HG03103 (cell line): ENCODE data around the gene PCLO.

Source experiments
- ATAC-seq: cut with Tn5 transposase; IDR thresholded peaks from one replicate; pipeline ENCODE4 v1.9.1; 2021; ENCODE audit warnings: low read depth; ENCODE audit not compliant: unreplicated experiment

PCLO gene

DNA sequence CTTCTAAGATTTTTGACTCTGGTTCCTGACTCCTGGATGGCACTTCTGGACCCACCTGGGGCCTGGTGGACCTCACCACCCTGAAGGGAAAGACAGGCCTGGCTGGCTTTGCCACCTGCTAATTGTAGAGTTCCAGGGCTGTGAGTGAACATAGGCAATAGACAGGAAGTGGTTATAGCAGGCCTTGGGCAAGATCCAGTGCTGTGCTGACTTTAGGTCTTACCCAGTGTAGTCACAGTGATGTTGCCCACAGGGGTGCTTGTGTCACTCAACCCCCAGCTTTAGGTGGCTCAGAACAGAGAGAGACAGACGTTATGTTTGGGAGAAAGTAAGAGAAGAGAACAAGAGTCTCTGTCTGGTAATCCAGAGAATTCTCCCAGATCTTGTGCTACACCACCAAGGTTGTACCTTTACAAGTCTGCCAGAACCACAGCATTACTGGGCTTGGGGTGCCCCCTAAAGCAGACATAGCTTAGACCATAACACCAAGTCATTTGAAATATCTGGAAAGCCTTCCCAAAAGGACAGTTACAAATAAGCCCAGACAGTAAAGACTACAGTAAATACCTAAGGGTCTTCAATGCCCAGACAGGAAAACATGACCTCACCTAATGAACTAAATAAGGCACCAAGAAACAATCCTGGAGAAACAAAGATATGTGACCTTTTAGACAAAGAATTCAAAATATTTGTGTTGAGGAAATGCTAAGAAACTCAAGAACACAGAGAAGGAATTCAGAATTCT, 303.4 kb downstream of the PCLO start:
- no peak for ATAC-seq

DNA sequence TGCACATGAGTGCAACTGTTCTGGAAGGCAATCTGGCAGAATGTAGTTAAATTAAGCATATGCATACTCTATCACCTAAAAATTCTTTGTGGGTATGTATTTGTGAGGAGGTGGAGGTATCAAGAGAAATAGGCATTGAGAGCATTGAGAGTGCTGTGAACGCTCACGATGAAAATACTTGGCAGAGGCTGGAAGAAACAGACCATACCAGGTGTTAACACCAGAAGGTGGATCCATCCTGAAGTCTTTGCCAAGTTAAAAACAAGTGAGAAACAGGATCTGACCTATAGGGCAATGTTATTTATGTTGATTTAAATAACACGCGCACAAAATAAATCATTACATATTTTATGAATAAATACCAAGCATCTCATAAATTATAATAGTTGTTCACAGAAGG, 311.6 kb downstream of the PCLO start:
- no peak for ATAC-seq

DNA sequence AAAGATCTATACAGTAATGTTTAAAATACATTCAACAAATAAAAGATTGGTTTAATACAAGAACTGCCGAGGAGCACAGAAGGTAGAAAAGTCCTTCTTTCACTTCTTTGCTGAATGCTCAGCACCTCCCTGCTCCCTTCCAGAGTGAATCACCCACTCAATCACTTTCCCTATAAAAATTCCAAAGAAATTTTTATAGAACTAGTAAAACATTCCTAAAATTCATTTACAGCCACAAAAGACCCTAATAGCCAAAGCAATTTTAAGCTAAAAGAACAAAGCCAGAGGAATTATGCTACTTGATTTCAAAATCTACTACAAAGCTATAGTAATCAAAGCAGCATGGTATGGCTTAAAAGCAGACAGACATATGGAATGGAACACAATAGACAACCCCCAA, 320.9 kb downstream of the PCLO start:
- ATAC-seq = no peak

DNA sequence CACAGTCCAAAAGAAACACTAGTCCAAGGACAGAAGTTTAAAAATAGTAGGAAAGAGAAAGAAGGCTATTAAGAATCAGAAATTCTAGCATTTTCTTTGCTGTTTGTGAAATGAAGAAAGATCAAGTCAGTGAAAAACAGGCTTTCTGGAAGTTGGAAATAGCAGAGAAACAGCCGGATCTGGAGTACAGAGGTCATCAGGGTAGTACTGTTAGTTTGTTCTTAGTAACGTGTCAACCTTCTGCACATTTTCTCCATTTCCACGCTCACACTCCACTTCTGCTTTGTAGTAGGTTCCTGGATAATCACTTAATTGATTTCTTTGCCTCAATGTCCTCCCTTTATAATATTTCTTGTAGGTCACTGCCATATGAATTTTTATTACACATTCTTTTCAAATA, 322.6 kb downstream of the PCLO start:
- no peak for ATAC-seq

DNA sequence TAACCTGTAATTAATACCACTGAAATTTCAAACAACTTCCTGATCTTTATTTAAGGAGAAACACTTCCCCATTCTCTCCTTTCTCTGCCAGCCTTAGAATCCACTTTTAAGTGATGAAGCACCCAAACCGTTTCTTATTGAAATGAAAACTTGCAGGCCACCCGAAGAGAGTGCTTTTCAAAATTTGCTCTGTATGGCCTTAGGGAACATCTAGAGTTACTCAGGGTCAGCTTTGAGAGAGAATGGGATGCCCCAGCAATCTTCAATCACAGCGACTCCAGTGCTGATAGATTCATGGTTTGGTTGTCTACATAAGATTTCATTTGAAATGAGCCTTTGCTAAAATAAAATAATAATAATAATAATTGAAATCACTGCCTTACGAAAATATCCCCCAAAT, 323.1 kb downstream of the PCLO start:
- ATAC-seq = no peak

DNA sequence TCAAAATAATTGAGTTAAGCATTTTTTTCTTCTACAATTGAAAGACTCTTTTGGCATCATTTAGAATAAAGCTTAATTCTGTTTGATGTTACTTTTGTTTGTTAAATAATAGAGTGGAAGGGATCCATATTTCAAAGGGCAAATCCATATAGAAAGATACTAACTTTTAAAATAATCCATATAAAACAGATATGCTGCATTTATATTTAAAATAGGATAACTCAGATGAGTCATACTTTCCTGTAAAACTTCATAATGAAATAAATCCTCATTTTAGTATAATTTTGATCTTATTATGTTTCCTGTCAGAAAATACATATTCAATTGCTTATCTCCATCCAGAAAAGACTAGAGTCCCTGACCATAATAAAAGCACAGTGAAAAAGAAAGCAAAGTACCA, 323.6 kb downstream of the PCLO start:
- ATAC-seq = no peak

DNA sequence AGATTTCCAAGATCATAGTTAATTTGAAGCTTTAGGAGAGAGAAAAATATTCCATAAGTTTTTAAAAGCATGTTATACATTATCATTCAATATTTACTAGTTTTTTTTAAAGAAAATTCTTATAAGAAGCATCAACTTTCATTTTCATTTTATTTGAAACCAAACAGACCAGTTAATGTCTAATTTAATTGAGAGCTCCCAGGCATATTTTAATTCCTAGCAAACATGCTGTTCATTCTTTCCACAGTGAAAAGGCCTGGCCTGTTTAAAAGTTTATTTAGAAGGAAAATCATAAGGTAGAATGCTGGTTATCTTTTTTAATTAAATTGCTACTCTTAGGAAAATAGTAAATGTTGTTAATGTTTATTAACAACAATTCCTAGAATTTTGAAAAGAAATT, 324.4 kb downstream of the PCLO start:
- ATAC-seq = no peak

DNA sequence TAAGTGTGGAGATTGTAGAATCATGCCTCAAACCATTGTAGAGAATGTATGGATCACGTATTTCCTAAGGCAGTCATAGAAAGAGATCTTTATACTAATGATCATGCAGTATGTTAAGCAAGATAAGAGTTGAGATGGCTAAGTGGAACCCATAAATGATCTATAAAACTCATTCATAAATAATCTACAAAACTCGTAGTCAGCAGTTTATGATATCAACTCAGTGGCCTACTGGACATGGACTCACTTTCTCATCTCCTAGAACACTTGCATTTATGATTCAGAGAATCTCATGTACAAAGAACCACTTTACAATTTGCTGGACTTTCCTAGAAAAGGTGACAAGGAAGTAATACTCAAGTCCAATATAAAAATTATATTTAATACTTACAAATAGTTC, 339.6 kb downstream of the PCLO start:
- no peak for ATAC-seq

DNA sequence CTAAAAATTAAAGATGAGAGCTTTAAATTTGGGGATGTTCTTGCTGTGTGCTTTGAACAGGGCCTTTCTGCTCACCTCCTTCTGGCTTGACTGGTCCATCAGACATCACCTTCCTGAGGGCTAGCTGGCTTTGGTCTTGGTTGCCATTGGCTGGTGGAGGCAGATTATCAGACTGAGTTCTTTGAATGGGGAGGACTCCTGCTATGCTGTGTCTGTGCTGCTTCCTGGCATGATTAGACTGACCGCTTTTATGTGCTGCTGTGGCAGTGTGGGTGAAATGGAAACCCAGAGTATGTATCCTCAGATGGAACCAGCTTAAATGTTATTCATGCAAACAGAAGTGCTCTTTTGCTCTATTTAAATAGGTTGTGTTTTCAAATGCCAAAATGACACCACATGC, 341.6 kb downstream of the PCLO start:
- ATAC-seq = no peak

DNA sequence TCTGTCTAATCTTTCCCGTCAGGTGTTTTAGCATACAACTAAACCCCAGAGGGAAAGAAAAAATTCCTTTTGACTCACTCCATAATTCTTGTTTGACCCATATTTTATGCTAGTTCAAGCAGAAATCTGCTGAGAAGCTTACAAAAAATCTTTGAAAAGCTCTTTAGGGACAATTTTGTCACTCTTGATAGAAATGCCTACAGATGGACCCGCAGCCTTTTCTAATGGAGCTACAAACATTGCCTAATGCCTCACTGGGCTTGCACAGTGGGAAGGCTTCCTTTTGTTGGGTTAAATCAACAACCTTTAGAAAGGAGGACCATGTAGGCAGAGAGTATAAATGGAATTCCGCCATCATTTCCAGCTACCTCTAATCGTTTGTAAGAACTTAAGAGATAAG, 344.5 kb downstream of the PCLO start:
- ATAC-seq = no peak

DNA sequence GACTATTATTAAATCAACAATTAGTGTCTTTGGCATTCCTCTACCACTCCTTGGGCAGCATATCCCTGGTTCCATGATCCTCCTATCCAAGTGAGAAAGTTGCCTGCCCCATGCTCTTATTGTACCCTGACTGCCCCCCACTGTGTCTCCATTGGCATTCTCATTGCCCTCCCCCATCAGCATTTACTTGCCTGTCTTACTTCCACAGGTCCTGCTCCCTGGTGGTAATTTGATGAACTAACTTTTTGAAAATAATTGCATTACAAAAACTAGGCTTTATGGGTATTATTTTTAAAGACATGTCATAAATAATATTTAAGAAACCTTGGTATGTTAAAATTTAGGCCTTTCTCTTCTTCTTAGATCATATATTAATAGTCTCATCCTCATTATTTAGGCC, 346.4 kb downstream of the PCLO start:
- no peak for ATAC-seq

DNA sequence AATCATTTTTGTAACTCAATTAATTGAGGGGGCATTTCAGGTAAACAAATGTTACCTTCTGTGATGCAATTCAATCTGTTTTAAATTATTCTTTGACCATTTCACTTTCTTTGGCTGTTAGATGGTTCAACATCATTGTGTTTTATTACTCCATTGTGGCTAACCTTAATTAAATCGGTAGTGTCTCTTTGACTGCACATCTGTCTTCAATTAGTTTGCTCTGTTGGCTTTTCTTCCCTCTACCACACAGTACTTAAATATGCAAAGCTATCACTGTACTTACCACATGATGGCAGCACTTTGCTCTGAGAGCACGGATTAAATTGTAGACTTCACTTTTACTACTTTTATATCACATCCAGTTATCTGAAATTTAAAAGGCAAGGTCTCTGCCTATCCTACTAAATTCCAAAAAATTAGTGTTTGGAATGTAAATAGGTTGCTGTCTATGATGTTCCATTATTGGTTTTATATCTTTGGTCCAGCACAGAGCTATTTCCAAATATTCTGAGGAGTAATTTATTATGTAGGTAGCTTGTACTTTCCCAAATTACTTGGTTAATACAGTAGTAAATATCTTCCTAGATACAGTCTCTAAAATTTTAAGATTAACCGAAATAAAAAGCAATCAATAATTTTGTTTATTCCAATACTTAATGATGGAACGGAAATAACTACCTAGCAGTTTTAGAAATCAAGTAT, 352.0 kb downstream of the PCLO start:
- peak; percentile 83 for ATAC-seq

DNA sequence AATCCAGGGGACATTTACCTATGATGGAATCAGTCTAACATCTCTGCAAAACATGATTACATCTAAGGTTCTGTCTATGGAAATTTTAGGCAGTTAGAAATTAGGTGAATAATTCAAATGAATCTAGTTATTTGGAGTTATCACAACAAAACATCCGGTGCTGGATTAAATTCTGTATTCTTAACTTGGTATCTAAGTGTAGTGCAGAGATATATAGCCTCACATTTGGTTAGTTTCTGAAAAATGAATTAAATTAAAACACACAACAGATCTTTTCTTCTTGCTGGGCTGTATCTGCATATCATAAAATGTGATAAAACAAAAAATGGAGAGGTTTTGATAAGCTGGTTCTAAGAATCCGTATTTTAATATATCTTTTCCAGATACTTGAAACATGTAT, 354.1 kb downstream of the PCLO start:
- ATAC-seq = no peak

DNA sequence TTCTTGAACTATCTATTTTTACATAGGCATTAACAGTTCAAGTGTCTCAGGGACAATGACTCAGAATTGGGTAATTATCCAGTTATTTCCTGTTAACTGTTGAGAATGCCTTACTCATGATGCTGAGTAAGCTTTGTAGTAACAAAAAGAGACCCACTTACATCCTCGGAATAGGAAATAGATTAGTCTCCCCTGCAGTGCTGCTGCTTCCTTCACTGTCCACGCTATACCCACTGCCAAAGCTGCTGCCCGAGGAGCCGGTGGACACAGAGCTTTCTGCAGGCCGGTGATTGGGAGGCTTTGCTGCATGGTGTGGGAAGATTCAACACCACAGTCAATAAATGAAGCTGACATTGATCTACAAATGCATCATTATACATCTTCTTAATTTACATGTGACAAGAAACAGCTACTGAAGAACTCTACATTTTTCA, 357.1 kb downstream of the PCLO start:
- no peak for ATAC-seq

DNA sequence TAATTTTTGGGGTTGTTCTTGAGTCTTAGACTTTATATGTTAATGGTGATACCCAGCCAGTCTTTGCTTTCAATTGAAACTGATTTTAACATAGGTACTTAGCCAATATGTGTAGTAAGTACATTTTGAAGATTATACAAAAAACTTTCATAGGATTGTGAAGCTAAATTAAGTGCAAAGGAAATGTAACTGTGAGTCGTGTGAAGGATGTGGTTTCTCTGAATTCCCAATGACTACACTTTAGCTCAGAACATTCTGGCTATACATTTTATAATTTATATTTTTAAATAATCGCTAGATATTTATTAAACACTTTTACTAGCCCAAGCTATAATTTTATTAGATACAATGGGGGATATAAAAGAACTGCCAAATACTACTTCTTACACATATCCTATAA, 359.3 kb downstream of the PCLO start:
- ATAC-seq = no peak

DNA sequence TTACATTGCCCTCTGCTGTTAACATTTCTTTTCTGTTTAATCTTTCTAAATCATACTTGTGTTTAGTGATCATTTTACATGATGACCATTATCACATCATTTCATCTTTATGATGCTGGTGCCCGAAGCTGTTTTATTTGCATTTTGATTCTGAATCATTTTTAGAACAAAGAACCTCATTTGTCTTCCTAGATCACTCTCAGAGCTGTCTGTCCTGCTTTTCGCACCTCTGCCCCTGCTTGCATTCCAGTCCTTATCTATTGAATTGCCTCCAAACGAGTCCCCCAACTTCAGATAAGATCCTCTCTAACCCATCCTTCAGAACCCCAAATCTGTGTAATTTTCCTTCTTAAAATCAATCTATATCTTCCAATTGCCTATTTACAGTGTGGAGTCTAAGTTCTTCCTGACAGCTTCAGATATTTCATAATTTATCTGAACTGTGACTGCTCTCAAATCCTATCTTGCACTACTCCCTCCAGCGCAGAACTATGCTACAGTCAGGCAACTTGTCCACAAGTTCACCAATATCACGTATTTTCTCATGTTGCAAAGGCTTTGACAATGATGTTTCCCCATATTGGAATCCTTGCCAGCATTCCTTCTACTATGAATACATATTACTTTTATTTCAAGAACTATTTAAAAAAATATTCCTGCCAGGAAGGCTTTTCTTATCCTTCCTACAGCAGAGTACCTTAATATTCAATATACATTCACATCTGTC, 372.6 kb downstream of the PCLO start:
- no peak for ATAC-seq

DNA sequence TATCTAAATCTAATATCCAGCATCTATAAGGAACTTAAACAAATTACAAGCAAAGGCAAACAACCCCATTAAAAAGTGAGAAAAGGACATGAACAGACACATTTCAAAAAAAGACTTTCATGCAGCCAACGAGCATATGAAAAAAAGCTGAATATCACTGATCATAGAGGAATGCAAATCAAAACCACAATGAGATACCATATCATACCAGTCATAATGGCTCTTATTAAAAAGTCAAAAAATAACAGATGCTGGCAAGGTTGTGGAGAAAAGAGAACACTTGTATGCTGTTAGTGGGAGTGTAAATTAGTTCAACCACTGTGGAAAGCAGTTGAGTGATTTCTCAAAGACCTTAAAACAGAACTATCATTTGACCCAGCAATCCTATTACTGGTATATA, 384.7 kb downstream of the PCLO start:
- no peak for ATAC-seq

DNA sequence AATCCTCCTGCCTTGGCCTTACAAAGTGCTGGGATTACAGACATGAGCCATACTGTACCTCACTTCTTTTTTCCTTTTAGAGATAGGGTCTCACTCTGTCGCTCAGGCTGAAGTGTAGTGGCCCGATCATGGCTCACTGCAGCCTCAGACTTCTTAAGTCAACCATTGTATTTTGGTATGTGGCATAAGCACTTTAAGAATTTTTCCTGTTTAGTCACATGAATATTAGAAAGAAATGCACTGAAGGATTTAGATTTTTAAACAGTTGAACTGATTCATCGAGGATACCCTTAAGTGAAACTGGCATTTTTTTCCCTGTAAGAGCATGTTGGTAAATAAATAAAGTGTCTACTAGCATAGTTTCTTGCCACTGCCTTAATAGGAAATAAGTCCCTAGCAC, 399.8 kb downstream of the PCLO start:
- no peak for ATAC-seq

DNA sequence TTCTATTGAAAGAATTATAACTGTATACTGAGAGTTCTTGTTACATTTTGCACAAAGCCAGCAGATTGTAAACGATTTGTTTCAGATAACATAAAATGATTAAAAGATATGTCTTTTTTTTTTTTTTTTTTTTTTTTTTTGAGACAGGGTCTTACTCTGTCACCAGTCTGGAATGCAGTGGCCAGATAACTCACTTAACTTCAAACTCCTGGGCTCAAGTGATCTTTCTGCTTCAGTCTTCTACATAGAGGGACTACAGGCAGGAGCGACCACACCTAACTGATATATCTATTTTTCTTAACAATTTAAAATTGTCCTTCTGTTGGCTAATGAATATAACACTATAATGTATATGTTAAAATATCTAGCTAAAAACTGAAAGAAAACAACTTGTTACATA, 401.9 kb downstream of the PCLO start:
- no peak for ATAC-seq

DNA sequence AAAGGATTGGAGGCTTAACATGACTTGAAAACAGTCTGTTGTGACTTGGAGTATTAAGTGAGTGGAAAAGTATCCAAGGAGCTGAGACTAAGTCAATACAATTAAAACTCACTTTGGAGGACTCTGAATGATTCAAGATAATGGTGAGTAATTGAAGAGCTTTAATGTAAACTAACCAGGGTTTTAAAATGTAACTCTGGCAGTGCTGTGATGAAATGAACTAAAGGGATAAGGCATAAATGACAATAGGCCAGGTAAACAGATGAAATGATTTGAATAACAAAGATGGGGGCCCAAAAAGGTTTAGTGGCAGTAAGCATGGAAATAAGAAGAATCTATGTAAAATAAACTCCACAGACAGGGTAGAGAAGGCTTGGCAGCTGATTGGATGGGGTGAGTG, 402.6 kb downstream of the PCLO start:
- no peak for ATAC-seq

DNA sequence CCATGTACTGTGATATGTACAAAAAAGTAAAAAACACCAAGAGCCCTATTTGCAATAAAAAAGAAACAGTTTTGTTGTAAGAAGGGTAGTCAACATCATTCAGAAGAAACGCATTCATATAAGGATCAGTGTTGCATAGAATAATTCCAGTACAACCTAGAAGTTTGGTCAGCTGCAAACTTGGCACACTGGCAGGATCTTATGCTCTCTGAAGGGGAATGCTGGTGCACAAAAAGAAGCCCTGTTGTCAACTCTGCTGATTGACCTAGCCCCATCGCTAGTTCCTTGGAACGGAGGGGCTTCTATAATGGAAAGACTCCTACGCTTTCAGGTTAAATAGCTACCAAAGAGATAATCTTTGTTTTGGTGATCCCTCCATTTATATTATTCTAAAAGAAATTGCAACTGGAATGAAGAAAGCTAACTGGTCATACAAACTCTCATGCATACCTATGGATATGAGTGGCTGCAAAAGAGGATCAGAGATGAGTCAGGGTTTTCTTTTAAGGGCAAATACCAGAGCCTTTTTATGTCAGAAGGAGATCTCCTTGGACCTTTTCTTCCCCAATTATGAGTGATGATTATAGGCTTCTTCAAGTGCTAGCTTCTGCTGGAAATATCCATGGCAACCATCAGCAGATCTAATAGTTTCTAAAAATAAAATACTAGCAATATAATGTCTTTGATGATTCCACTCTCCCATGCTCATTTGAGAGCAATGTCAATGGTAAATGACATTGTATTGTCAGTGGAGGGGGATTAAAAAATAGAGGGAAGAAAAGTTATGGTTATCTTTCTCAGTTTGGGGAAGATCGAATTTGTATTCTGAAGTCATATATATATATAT, 406.8 kb downstream of the PCLO start:
- ATAC-seq = no peak
